K562 treated with DMSO at 1 percent for 4 hours (cell line): ENCODE data around the gene ZNF324B. TPM values are rescaled to one million over a fixed set of nuclear protein-coding genes. Genes with fewer than 3 reads are reported as not detected.

Source experiments
- total RNA-seq: library from RNA; unstranded; fragments of 300-600 nt; gene quantifications from 2 replicates; pipeline ENCODE4 v1.2.3, GENCODE V29; 2022; ENCODE audit not compliant: insufficient read depth

The ZNF324B gene
- 1.9 and 2.6 TPM in 2 replicates for total RNA-seq

GRCh38 chr19:58451358-58452101, at the start of gene ZNF324B:
TSS of gene ZNF324B (plus strand) at chr19:58451622. CDS start at chr19:58453702, 2,080 bp downstream.

GRCh38 chr19:58408152-58409009, 43.0 kb upstream of the ZNF324B start, which contains the start of gene ZNF584:
TSS of gene ZNF584 (plus strand) at chr19:58408649. CDS start at chr19:58409148, 499 bp downstream.

GRCh38 chr19:58439576-58440554, 11.6 kb upstream of the ZNF324B start, which contains the start of gene ZNF132:
TSS of gene ZNF132 (minus strand) at chr19:58440153. CDS start at chr19:58439821, 332 bp downstream.

GRCh38 chr19:58466760-58467589, 15.6 kb downstream of the ZNF324B start, which contains the start of gene ZNF324:
TSS of gene ZNF324 (plus strand) at chr19:58467080. CDS start at chr19:58469186, 2,106 bp downstream.

GRCh38 chr19:58475714-58476497, 24.5 kb downstream of the ZNF324B start, which contains the start of gene ZNF446:
TSS of gene ZNF446 (plus strand) at chr19:58476352. CDS start at chr19:58477219, 867 bp downstream.

Other genes with a start within 250 kb of the ZNF324B start
- 20.9 and 27.5 TPM in 2 replicates for gene ZNF544, start 222.7 kb upstream of the ZNF324B start, total RNA-seq
- gene ZNF8, start 172.7 kb upstream of the ZNF324B start, total RNA-seq = 1.7 and 1.8 TPM in 2 replicates
- 94.2 and 122 TPM in 2 replicates for gene ERVK3-1, start 146.2 kb upstream of the ZNF324B start, total RNA-seq
- gene ZSCAN22, start 124.6 kb upstream of the ZNF324B start, total RNA-seq = 1.7 and 2.7 TPM in 2 replicates
- gene A1BG, start 98.1 kb upstream of the ZNF324B start, total RNA-seq = 17.9 and 43.1 TPM in 2 replicates
- gene ZNF497, start 88.9 kb upstream of the ZNF324B start, total RNA-seq = 4.4 and 4.6 TPM in 2 replicates
- gene ZNF837, start 70.6 kb upstream of the ZNF324B start, total RNA-seq = 2.8 and 6.2 TPM in 2 replicates
- gene RPS5, start 64.4 kb upstream of the ZNF324B start, total RNA-seq = 5,644 and 6,167 TPM in 2 replicates
- 1.1 TPM in 1 of 2 replicates, not detected in the other for gene RNF225, start 56.0 kb upstream of the ZNF324B start, total RNA-seq
- gene ZNF584, start 43.0 kb upstream of the ZNF324B start, total RNA-seq = 11.1 and 12.3 TPM in 2 replicates
- 0.78 and 1.5 TPM in 2 replicates for gene ZNF132, start 11.5 kb upstream of the ZNF324B start, total RNA-seq
- gene ZNF324, start 15.5 kb downstream of the ZNF324B start, total RNA-seq = 8.6 and 11.8 TPM in 2 replicates
- gene ZNF446, start 24.7 kb downstream of the ZNF324B start, total RNA-seq = 9.9 and 11.9 TPM in 2 replicates
- 26.2 and 35.6 TPM in 2 replicates for gene SLC27A5, start 60.4 kb downstream of the ZNF324B start, total RNA-seq
- 9.5 and 13.1 TPM in 2 replicates for gene ZBTB45, start 68.2 kb downstream of the ZNF324B start, total RNA-seq
- 689 and 750 TPM in 2 replicates for gene TRIM28, start 92.4 kb downstream of the ZNF324B start, total RNA-seq
- gene CHMP2A, start 103.5 kb downstream of the ZNF324B start, total RNA-seq = 141 and 158 TPM in 2 replicates
- gene UBE2M, start 107.0 kb downstream of the ZNF324B start, total RNA-seq = 97.1 and 115 TPM in 2 replicates
- 21.6 and 25.5 TPM in 2 replicates for gene MZF1, start 121.7 kb downstream of the ZNF324B start, total RNA-seq